ENCODE measurements around the gene ERI2. TPM values are rescaled to one million over a fixed set of nuclear protein-coding genes. Genes with fewer than 3 reads are reported as not detected.

The ERI2 gene
- total and polyA plus RNA-seq, 2 of the 4 experiments (the other 2 are of a cell fraction), result 7.5 to 10.2 TPM

- ChIA-PET POLR2A (ENCODE audit: unreplicated experiment) (no interaction called here), CTCF (interaction anchor here (0.6 kb wide), 1 partner anchor 113 kb away, joined by 4 read pairs; no protein-coding TSS in a partner anchor)
- Histone ChIP-seq H2BK20ac (ENCODE audit: low read depth, low read length) (no peak overlapping the region), H3K4me2 (ENCODE audit: low read depth, low read length) (no peak overlapping the region), H2BK15ac (ENCODE audit: low read depth, low read length) (no peak overlapping the region), H3K56ac (ENCODE audit: extremely low read depth, insufficient read depth, low read length) (no peak overlapping the region), H2BK5ac (ENCODE audit: low read depth, low read length, poor library complexity, severe bottlenecking) (no peak overlapping the region), H3K18ac (ENCODE audit: low read depth, low read length) (no peak overlapping the region), H3K9ac (ENCODE audit: low read depth, low read length) (no peak overlapping the region), H2AK5ac (ENCODE audit: low read depth, low read length) (no peak overlapping the region), H3K27me3 (ENCODE audit: control insufficient read depth, insufficient read depth, low read length) (no peaks in the 10 kb centered on the region), H4K91ac (ENCODE audit: insufficient read depth, low read depth, low read length) (no peak overlapping the region), H3K9me1 (ENCODE audit: insufficient read depth, low read length) (no peaks in the 10 kb centered on the region), H3K4me3 (ENCODE audit: insufficient read depth, low read depth, low read length) (no peak overlapping the region), H3K23ac (ENCODE audit: low read depth, low read length) (no peak overlapping the region), H3K27ac (ENCODE audit: insufficient read depth, low read length) (no peak overlapping the region), H3K9me3 (ENCODE audit: control insufficient read depth, insufficient read depth, low read length) (no peaks in the 10 kb centered on the region), H3K4ac (ENCODE audit: low read depth, low read length) (no peak overlapping the region), H2BK120ac (ENCODE audit: low read depth, low read length) (no peak overlapping the region), H4K20me1 (ENCODE audit: insufficient read depth, low read length) (no peaks in the 10 kb centered on the region), H2AFZ (replicated peaks; ENCODE audit: low read length, poor library complexity) (no peak overlapping the region), H3K14ac (replicated peaks; ENCODE audit: low read depth, low read length) (no peak overlapping the region), H2AK9ac (replicated peaks; ENCODE audit: low read depth, low read length, poor library complexity) (no peak overlapping the region), H3K4me1 (ENCODE audit: control insufficient read depth, insufficient read depth, low read length) (no peaks in the 10 kb centered on the region), H3K36me3 (ENCODE audit: control insufficient read depth, insufficient read depth, low read length) (peaks cover 5% of the 10 kb centered on the region; the same call in 1 of the 2 replicates), H3K79me1 (ENCODE audit: low read depth in 1 of 2, low read length in 2 of 2) (no peaks in the 10 kb centered on the region), H4K8ac (ENCODE audit: low read depth in 2 of 2, low read length in 2 of 2) (no peak overlapping the region), H4K5ac (ENCODE audit: low read depth, low read length) (no peak overlapping the region)
- DNase-seq, result no peak
- no TSS peak for BruUV-seq (replicated peaks)
- dilution Hi-C loops (cut with HindIII; ENCODE audit: low sequenced_read_pairs, unreplicated experiment), result no loop called here
- no peak for TF ChIP-seq CTCF (conservative IDR thresholded peaks at IDR 0.05; ENCODE audit: low read depth, low read length)
- TF ChIP-seq NFE2L2 (IDR thresholded peaks at IDR 0.05; ENCODE audit: low read depth, low read length), result no peak
- TF ChIP-seq RCOR1 (IDR thresholded peaks at IDR 0.05; ENCODE audit: insufficient replicate concordance, low read length), result no peak
- TF ChIP-seq RFX5 (IDR thresholded peaks at IDR 0.05; ENCODE audit: low read depth, low read length), result no peak
- TF ChIP-seq MAFK (IDR thresholded peaks at IDR 0.05; ENCODE audit: low read depth, low read length), result no peak
- no peak for TF ChIP-seq RAD21 (IDR thresholded peaks at IDR 0.05; ENCODE audit: low read length)
- TF ChIP-seq FOS (IDR thresholded peaks at IDR 0.05; ENCODE audit: low read depth, low read length), result no peak
- no peak for TF ChIP-seq ELK1 (IDR thresholded peaks at IDR 0.05; ENCODE audit: borderline replicate concordance, low read depth, low read length)
- no peak for TF ChIP-seq MXI1 (IDR thresholded peaks at IDR 0.05; ENCODE audit: borderline replicate concordance, low read depth, low read length)
- no peak for TF ChIP-seq POLR2A (IDR thresholded peaks at IDR 0.05; ENCODE audit: low read depth, low read length)
- TF ChIP-seq CHD1 (IDR thresholded peaks at IDR 0.05; ENCODE audit: low read depth, low read length), result no peak
- TF ChIP-seq BHLHE40 (IDR thresholded peaks at IDR 0.05; ENCODE audit: low read depth, low read length), result no peak
- TF ChIP-seq SMC3 (IDR thresholded peaks at IDR 0.05; ENCODE audit: low read depth, low read length), result no peak
- no peak for TF ChIP-seq MAZ (IDR thresholded peaks at IDR 0.05; ENCODE audit: borderline replicate concordance, low read depth, low read length)
- no peak for TF ChIP-seq USF2 (IDR thresholded peaks at IDR 0.05; ENCODE audit: low read depth, low read length)
- intact Hi-C loops (cut with micrococcal nuclease), result no loop called here
- in situ Hi-C loops (cut with MboI; ENCODE audit: low sequenced_read_pairs), result no loop called here
- ATAC-seq (ENCODE audit: low read depth), result no peak
- WGBS, 2 experiments (ENCODE audit: extremely low coverage in 2 of 2, insufficient read length in 1 of 2), result no CpG with 5 or more reads among the region's 2 CpGs
These were observed 26.8 kb upstream of the ERI2 start for GRCh38 chr16:20833086-20833485.

Data from IMR-90 (cell line).